ENCODE measurements around the gene MEIOB.

GRCh38 chr16:1817716-1818115, 54.2 kb downstream of the MEIOB start:
- TF ChIP-seq CTCF (IDR thresholded peaks at IDR 0.05; ENCODE audit: low read depth, low read length), result no peak
- no peak for TF ChIP-seq EZH2phosphoT487 (IDR thresholded peaks at IDR 0.05; ENCODE audit: low read depth)

All from OCI-LY3 (cell line).